HG02798 (cell line): ENCODE results near the gene PLCB1.

ENCODE experiments used
- ATAC-seq: cut with Tn5 transposase; IDR thresholded peaks from one replicate; pipeline ENCODE4 v1.9.1; 2021; ENCODE audit warnings: mild to moderate bottlenecking; ENCODE audit not compliant: unreplicated experiment, poor library complexity

Gene PLCB1

DNA sequence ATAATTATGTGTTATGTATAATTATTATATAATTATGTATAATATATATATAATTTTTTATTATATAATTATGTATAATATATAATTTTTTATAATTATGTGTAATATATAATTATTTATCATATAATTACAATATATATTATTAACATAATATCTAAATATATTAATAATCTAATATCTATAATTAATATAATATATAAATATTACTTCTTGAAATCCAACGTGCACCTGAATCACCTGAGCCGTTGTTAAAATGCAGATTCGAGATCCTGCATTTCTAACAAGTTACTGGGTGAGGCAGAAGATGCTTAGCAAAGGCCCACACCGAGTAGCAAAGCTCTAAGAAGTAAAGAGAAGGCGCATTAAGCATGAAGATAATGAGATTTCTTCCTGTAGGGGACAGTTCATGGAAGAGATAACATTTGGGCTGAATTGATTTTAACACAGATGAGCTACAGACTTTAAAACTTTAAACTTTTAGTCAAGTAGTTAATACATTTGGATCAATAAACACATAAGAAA is 530.4 kb downstream of the PLCB1 start:
- no peak for ATAC-seq

DNA sequence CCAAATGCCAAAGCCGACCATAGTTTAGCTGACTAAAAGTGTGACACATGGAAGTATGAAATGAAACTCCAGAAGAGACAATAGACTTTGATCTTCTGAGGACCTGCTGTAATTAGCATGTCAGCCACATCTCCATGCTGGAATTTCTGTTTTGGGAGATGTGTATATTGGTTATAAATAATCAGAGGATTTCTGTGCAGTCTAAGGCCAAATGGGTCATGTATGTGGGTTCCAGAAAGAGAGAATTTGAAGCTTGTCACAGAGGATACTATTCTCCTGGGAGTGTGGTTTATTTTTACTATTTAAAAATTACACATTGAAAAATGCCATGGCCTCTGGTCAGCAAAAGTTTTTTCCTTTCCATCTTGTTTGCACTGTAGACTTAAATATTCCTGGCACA is 531.4 kb downstream of the PLCB1 start:
- no peak for ATAC-seq

DNA sequence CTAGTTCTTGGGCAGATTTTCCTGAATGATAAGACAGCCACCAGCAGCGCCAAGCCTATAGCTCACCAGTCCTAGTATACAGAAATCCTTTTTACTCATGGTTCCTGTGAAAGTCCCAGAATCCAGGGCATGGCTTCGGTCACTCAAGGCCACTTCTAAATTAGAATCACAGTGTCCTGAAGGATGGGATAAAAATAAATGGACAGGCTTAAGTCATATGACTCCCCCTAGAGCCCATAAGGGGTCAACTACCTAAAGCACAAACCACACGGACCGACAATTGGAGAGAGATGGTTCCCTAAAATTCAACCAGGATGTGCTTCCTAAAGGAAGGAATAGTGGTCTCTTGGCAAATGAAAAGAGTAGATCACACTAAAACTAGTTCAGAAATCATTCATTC is 532.7 kb downstream of the PLCB1 start:
- no peak for ATAC-seq

DNA sequence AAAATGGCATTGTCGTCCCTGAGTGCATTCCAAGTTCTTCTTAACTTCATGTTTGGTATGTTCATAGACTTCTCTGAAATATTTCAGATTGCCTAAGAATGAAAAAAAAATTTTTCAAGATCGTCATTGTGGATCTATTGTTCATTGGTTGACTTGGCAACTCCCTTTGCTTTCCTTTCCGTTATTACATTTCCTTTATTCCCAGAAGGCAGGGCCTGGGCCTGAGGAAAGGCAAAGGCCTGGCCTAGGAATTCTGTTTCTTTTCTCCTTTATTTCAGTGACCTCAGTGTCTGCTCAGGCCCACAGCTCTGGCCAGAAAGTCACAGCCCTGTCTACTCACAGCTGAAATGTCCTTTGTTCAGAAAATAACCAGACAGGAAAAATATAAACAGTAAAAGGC is 535.2 kb downstream of the PLCB1 start:
- no peak for ATAC-seq

DNA sequence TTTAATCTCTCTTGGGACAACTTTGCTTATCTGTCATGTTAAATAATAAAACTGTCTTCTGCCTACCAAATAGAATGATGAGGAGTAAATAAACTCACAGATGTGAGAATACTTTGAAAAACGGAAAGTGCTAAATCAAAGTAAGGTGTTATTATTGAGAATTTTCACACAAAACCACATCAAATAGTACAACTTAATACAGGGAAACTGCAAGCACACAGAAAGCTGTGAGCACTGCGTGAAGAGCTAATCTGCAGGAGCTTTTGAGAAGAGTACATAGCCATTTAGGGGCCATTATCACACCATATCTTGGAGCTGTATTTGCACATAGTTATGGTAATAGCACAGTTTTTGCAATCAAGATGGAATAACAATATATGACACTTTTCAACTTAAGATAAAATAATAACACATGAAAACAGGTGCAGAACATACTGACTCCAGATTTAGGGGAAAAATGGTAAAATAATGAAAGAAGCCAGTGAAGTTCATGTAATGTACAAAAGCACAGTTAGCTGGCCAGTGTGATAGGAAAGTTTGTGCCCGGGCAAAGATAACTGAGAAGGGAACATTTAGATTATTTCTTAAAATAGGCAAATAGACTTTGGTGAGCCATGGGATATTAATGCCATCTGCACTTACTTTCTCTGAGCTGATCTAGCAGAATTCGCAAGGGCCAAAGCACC is 538.3 kb downstream of the PLCB1 start:
- no peak for ATAC-seq

DNA sequence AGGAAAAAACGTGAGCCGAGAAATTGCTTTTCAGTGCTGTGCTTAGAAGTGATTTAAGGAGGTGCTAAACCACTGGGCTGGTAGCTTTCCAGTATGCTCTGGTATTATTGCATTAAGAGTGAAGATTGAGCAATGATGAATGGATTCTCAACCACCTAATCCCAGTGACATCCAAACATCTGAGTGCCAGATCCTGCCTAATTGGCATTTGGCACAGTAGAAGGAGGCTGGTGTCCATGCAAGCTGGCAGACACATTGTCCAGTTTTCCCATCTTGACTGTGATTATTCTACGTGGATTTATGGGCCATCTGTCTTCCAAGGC is 538.8 kb downstream of the PLCB1 start:
- ATAC-seq, result no peak

DNA sequence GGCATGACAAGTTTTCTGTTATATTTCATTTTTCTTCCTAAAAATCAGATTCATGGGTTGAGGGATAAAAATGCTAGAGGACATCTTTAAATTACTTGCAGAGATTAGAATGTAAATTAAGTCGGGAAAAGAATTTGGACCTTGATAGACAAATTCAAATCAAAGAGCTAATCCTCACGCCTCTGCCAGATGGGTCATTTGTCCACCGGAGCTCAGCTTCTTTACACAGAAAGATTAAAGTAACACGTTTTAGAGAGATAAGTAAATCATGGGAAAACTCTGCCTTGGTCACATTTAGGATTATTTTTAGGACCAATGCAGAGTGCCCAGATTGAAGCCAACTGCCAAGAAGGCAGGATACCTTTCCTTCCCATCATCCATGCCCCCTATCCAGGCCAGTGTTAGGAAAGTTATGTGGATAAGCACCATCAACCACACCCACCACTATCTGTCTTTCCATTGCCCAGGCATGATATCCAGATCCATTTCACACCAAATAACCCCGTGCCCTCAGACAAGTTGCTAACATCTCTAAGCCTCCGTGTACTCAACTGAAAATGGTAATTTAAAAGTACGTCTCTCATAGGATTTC is 539.4 kb downstream of the PLCB1 start:
- ATAC-seq, result no peak

DNA sequence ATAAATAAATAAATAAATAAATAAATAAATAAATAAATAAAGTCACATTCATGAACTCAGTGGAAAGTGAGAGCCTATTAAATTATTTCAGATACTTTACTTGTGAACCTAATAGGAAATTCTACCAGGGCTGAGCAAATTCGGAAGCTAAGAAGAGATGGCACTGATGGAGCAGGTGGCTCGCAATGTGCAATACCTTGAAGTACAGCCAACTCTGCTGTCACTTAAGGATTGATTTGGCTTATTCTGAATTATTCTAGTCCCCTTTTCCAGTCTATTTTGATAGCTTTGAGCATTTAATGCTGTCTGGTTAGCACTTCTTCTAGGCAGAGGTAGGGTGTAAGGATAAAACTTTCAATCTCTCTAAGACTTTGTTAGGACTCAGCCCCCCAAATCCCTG is 541.0 kb downstream of the PLCB1 start:
- ATAC-seq, result no peak

DNA sequence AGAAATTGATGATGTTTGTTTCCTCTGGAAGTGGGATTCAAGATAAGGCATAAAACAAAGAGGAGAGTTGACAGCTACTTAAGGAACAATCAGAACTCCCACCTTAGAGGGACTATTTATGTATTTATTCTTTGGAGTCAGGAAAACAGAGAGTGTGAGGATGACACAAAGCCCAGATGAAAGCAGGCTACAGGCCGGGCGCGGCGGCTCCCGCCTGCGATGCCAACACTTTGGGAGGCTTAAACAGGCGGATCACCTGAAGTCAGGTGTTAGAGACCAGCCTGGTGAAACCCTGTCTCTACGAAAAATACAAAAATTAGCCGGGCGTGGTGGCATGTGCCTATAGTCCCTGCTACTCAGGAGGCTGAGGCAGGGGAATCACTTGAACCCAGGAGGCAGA is 543.8 kb downstream of the PLCB1 start:
- no peak for ATAC-seq

DNA sequence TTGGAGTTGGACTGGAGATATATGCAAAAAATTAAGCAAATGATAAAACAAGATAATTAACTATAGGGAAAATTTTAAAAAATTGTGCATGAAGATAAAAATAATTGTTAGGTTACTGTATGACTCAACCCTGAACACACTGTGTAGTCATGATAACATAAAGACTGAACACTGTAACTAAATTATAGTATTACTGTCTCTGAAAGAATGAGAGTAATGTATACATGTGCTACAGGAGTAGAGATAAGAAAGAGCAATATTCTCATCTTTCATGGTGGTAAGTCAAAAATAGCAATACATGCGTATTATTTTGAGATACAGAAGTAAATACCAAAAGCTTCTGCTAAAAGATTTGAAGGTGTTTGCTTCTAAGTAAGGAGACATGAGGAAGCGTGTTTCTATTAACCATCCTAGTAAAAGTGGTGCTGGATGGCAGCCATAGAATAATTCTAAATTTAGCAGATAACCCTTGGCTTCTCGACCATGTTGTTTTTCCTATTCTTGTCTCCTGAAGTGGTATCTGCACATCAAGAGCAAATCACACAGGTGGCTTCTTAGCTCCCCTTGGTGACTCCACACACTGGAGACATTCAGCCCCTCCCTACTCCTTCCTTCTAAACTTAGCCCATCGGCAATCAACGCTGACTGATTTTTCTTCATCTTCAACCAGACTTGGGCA is 546.2 kb downstream of the PLCB1 start:
- ATAC-seq, result no peak

DNA sequence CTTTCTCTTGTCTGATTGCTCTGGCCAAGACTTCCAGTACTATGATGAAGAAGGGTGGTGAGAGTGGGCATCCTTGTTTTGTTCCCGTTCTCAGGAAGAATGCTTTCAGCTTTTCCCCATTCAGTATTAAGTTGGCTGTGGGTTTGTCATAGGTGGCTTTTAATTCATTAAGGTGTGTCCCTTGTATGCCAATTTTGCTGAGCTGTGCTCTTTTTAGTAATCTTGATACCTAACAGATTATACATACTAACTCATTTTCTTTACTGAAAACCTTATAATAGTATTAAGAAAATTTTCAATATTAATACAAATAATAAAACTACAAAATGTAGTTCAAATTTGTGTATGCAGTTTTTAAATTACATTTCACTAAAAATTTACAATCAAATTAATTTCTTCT is 557.3 kb downstream of the PLCB1 start:
- no peak for ATAC-seq

DNA sequence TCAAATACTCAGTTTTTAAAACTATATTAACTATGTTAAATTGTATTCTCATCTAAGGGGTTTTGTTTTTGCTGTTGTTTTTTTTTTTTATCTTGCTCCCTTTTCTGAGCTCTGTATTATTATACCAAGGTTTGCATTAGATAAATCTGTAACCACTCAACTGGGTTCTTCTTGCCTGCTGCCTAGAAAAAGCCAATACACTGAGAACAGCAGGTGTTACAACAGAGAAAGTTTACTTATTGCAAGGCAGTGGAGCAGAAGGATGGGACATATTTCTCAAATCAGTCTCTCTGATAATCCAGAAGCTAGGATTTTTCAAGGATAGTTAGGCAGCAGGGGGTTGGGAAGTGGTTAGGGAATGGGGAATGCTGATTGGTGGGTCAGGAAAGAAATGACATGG is 558.0 kb downstream of the PLCB1 start:
- ATAC-seq, result no peak

DNA sequence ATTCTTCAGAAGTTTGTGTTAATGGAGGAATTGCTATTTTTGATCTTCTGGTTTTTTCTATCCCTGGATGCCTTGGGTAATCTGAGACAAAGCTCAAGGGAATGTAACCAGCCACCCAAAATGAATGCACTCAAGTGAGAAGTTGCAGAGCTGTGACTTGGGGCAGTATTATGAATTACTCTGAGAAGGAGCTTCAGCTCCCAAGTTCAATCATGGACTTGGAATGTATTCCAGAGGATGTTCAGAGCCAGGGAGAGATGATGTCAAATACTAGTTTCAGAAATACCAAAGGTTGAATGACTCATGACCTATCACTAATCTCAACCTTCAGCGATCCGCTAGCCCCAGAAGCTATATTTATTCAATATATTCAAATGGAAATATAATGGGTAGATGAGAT is 561.6 kb downstream of the PLCB1 start:
- ATAC-seq, result no peak

DNA sequence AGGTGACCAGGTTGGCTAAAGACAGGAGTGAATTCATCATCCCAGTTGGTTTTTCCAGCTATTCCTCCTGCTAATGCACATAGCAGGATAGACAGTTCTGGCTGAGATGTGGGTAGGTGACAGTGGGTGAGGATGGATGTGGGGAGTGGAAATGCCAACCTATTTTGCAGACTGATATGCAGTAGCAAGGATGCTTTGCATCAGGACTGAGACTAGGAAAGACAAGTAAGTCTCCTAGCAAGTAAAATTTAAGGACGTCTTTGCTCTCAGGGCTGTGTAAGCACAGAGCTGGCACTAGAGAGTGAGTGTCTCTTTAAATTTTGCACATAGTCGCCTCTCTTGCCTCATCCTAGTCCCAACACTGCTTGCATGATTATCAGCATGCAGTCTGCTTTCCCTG is 568.7 kb downstream of the PLCB1 start:
- ATAC-seq, result no peak

DNA sequence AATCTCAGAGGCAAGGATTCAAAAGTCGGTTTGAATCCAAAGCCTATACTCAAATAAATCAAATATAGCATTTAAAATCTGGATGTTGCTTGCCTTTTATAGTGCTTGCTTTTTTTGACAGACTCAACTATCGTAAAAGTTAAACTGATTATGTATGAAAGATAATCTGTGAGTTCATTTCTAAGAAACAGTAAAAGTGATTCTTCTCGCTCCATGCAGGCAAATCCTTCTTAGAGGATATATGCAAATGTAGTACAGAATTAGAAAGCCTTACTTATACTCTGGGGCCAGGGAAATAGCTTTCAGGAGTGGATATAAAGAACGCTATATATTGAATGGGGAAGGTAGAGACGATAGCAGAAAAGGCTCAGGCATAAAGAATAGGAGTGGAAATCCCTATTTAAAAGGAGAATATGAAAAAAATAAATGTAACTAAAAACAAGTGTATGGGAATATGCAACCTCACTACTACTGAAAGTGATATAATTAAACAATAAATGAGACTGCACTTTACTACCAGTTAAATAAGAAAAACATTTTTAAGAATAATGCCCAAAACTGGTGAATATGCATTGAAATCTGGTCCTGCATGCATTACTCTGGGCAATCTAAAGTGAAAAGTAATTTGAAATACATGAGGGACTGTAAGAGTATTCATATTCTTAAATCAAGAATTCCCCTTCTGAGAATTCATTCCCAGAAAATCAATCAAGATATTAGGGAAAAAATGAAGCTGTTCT is 575.1 kb downstream of the PLCB1 start:
- ATAC-seq, result no peak

DNA sequence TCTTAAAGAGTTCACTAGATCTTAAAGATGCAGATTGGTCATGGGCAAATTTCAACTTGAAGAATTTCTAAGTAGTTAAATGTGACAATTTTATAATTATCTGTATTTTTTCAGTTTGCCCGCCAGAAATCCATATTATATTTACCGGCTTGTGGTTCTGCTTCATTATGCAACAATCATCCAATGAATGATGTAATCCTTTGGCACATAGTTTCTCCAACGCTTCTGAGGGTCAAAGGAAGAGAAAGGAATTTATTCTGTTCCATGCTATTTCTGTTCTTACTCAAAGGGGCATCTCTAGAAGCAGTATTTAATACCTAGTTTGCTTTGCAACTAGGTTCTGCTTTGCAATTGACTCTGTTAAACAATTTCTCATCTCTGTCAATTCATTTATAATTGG is 577.6 kb downstream of the PLCB1 start:
- no peak for ATAC-seq

DNA sequence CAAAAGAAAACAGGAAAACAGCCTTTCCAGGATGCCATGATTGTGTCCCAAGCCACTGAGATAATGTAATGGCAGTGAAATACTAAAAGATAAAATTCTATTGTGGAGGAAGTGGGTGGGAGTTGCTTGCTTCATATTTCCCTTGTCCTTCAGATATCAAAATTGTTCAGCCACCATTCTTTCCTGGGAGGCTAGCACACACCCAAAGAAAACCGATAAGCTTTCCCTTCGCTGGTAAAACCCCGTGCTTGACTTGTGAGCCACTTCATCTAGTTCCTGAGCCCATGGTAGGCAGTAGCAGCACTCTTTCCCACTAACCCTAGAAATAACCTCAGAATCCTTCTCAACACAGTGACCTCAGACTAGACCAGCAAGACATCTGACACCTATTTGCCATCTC is 579.4 kb downstream of the PLCB1 start:
- ATAC-seq, result no peak

DNA sequence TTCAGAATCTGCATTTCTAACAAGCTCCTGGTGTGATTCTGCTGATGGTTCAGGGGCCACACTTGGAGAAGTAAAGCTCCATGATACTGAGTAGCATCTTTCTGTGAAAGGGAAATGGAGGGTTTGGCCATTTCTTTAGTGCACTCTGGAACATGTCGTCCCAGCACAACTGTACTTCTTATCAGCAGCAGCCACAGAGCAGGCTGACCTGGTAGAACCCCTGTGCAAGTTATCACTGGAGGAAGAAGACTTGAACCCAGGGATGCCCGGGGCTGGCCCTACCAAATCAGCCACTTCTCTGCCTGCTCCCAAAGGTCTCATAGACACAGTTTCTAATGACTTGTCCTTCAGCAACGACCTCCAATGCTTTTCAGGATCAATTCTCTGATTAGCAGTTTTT is 582.1 kb downstream of the PLCB1 start:
- ATAC-seq, result no peak

DNA sequence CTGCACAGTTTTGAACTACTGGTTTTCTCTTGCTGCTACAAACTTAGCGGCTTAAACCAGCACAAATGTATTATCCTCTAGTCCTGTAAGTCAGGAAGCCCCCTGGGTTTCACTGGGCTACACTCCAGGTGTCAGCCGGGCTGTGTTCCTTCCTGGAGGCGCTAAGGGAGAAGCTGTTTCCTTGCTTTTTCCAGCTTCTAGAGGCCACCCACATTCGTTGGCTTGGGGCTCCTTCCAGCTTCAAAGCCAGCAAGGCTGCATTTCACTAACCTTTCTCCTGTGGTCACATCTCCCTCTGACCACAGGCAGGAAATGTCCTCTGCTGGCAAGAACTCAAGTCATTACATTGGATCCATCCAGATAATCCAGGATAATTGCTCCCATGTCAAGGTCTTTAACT is 586.2 kb downstream of the PLCB1 start:
- no peak for ATAC-seq

DNA sequence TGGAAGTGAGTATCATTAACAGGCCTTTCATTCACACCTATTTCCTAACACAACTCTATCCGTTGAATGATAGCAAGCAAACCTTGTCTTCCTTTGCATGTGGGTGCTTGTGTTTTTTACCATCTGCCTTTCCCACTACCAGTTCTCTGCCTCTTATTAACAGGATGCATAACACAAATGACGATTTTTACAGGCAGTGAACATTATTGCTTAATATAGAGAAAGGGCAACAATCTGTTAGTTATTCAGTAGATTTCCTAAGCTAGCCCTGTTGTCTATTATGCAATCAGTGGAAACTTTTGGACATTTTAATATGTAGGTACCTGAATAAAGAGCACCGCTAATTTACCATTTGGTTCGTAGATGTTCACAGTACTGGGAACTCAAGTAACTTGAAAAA is 588.0 kb downstream of the PLCB1 start:
- no peak for ATAC-seq

DNA sequence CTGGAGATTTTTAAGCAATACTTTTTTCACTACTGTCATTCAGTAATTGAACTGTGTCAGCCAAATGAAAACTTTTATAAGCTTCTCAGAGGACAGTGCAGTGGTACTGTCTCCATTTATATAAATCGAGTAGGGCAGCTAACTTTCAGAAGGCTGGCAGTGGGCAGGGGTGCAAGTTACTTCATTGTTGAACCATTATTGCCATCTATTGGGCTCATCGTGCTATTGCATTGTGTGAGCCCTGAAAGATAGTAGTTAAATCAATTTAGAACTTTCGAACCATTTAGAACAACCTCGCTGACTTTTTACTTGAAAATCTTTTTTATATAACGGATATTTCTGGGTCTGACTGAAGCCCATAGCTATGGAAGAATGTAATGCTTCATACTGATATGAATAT is 589.0 kb downstream of the PLCB1 start:
- ATAC-seq, result peak; percentile 55
